LNCaP clone FGC (cell line): Measurements from ENCODE around the gene SPATA12.
A peak's percentile ranks its signal among the peaks of the same experiment; 100 is the strongest.

ENCODE experiments used
- DNase-seq: peaks from one replicate; pipeline ENCODE4 v3.0.0-alpha.2; 2011; ENCODE audit warnings: low read depth
- H3K4me3 ChIP-seq: 2 replicates; pipeline ENCODE4 v1.5.1; 2011; ENCODE audit warnings: mild to moderate bottlenecking, low read depth, low read length, control low read depth
- TF ChIP-seq, protein P1 (sequence below): IDR thresholded peaks from 2 replicates; pipeline ENCODE4 v1.5.1; 2012; ENCODE audit warnings: mild to moderate bottlenecking; ENCODE audit not compliant: control insufficient read depth, insufficient read depth; ENCODE audit errors: extremely low read depth

Gene SPATA12

DNA sequence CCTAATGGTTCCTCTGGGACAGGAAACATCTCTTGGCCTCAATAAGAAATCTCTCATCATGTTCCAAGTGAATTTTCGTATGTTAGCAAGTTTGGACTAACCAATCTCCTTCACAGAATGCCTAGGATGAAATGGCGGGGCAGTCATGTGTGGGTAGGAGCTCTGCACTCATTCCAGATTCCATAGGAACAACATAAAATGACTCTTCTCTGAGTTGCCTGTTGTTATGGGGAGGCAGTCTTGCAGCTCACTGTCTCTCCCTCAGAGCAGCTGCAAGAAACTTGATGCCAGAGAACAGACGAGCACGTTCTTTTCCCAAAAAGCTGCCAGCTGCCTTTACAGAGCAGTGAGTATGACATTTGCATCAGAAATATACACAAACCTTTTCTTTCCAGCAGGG is 34.1 kb downstream of the SPATA12 start:
- no peak for DNase-seq
- TF ChIP-seq, protein P1, sequence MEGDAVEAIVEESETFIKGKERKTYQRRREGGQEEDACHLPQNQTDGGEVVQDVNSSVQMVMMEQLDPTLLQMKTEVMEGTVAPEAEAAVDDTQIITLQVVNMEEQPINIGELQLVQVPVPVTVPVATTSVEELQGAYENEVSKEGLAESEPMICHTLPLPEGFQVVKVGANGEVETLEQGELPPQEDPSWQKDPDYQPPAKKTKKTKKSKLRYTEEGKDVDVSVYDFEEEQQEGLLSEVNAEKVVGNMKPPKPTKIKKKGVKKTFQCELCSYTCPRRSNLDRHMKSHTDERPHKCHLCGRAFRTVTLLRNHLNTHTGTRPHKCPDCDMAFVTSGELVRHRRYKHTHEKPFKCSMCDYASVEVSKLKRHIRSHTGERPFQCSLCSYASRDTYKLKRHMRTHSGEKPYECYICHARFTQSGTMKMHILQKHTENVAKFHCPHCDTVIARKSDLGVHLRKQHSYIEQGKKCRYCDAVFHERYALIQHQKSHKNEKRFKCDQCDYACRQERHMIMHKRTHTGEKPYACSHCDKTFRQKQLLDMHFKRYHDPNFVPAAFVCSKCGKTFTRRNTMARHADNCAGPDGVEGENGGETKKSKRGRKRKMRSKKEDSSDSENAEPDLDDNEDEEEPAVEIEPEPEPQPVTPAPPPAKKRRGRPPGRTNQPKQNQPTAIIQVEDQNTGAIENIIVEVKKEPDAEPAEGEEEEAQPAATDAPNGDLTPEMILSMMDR = no peak
- H3K4me3 ChIP-seq = no peak overlapping the region

DNA sequence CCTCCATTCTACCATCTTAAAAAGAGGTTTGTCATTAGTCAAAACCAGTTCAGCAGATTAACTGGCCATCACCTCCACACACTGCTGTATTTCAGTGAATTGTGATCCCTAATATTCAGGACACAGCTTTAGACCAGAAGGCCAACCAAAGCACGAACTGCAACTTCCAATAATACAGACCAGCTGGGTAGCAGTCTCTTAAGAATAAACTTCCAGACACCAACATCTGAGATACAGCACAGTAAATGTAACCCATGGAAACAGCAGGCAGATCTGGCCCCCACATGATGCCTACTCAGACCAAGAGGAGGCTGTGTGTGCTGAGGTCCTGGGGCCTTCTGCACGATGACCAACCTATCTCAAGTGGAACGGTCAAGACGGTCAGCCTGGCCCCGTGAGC is 34.9 kb downstream of the SPATA12 start:
- TF ChIP-seq, protein P1 = no peak
- H3K4me3 ChIP-seq = no peak overlapping the region
- DNase-seq = no peak

DNA sequence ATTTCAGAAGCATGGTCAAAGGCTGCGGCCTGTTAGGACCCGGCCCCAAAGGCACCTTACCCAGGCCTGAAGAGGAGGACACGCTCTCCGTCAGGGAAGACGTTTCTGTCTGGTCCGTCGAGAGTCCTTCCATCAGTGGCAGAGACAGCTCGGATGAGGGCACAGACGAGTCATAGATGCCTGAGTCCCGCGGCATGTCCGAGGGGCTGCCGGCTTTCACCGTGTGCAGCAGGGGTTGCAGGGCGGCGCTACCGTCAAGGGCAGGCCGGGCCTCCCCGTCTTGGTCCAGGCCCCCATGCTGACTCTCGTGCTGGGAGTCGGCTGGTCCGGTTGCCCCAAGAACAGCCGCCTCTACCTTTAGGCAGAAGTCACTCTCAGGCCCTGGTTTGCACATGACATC is 37.1 kb downstream of the SPATA12 start:
- TF ChIP-seq, protein P1 = no peak

DNA sequence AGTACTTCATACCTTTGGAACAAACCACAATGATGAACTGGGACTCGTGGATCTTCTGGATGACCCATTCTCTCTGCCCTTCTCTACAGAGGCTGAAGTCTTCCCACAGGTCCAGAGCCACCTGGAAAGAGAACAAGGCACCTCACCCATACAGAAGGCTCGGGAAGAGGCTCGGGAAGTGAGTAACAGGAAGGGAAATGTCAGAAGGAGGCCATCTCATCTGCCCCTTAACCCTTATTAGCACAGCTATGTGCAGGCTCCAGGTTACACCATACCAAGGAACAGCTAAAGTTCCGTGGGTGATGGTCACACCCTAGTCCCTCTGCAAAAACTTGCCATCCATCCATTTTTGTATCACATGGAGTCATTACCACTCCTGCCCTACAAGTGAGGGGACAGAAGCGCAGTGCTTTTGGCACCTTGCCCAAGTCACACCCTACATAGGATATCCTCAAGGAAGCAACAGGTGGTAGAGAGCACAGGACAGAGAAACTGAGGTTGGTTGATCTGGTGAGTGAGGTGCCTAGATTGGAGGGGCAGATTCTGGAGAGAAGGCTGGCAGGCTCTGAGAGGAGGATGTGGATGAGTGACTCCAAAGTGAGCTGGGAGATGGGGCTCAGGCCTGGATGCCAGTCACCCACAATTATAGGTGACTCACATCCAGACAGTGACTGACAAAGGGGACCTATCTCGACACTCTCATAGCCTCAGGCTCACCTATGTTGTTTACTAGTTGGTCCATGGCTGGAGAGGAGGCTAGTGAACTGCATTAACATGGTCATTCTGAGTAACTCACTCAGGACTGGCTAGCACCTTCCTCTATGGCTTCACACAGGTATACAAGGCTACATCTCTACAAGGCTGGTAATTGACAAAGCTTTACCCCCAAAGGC is 38.2 kb downstream of the SPATA12 start:
- H3K4me3 ChIP-seq = no peak overlapping the region
- no peak for DNase-seq
- TF ChIP-seq, protein P1 = no peak

More for the DNA sequence above, 37.1 kb downstream of the SPATA12 start:
- no peak overlapping the region for H3K4me3 ChIP-seq
- no peak for DNase-seq

DNA sequence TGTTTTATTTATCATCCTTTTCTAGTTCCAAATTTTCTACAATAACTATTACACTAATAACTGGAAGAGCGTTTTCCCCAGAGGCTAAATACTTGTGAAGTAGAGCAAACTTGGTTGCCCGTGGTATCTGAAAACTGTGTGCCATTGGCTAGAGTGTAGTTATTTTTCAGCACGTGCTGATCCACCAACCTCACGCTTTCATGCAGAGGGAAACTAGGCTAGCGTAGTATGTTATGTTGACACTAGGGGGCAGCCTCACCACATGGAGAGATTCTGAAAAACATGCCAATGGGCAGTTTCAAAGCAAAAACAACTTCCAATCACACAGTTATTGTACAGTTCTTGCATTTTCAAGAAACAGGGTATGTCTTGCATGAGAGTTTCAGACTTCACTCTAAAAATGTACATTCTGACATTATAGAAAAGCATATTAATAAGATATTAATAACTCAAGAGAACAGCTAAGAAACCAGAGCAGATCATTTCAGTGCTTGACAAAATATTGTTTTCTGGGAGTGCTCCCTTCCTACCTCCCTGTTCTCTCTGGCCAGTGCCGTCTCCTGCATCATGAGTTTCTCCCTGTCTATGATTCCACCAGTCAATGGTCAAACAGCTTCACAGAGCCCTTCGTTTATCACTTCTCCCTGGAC is 39.7 kb downstream of the SPATA12 start:
- TF ChIP-seq, protein P1 = peak; percentile 89
- peak; percentile 23 for DNase-seq
- H3K4me3 ChIP-seq = no peak overlapping the region

DNA sequence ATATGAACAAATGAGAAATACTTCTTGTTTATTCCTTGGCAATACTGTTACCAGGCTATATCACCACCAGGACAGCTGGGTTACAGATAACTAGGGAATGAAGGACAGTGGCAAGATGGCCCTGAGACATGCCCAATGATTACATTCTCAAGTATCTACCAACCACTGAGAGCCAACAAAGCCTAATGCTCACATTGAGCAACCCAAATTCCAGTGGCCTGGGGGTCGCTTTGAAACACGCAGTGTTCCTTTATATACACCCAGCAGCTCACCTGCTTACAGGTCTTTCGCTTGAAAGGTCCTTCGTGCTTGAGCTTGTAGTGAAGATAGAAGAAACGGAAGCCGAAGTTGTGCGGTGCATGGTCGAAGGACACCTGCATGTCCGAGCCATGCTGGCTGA is 45.1 kb downstream of the SPATA12 start:
- DNase-seq = no peak
- TF ChIP-seq, protein P1 = no peak
- no peak overlapping the region for H3K4me3 ChIP-seq
